Nephron progenitor cell (in vitro differentiated cells): ENCODE results near the gene KDM8.

ENCODE experiments used
- DNase-seq: peaks from one replicate; pipeline ENCODE4 v3.0.0; 2021
- H3K27ac Mint-ChIP-seq: 2 replicates; pipeline ENCODE4 v1.8.0; 2021; ENCODE audit warnings: mild to moderate bottlenecking, moderate library complexity, mixed read lengths
- H3K27me3 Mint-ChIP-seq: 2 replicates; pipeline ENCODE4 v1.8.0; 2021; ENCODE audit warnings: mild to moderate bottlenecking, low read depth, mixed read lengths; ENCODE audit not compliant: poor library complexity
- H3K36me3 Mint-ChIP-seq: 2 replicates; pipeline ENCODE4 v1.8.0; 2021; ENCODE audit warnings: low read depth, mixed read lengths
- H3K4me1 Mint-ChIP-seq: 2 replicates; pipeline ENCODE4 v1.8.0; 2021; ENCODE audit warnings: mixed read lengths
- H3K4me3 Mint-ChIP-seq: 2 replicates; pipeline ENCODE4 v1.8.0; 2021; ENCODE audit warnings: mild to moderate bottlenecking, moderate library complexity, mixed read lengths
- H3K9me3 Mint-ChIP-seq: 2 replicates; pipeline ENCODE4 v1.8.0; 2021; ENCODE audit warnings: mild to moderate bottlenecking, moderate library complexity, mixed read lengths
- CTCF ChIP-seq: fragments of 200-600 bp; sonication (generic); IDR thresholded peaks from 2 replicates; pipeline ENCODE4 v1.5.0; 2021; ENCODE audit warnings: antibody characterized with exemption

KDM8 gene

GRCh38 chr16:27229891-27230470 lies 26.7 kb downstream of the KDM8 start:
- TF ChIP-seq CTCF, result no peak
- no peak for DNase-seq
- peaks cover 3% of the 10 kb centered on the region for H3K27me3 Mint-ChIP-seq
- peaks cover 53% of the 10 kb centered on the region for H3K4me1 Mint-ChIP-seq
- no peak overlapping the region for H3K4me3 Mint-ChIP-seq
- H3K9me3 Mint-ChIP-seq, result no peaks in the 10 kb centered on the region
- H3K36me3 Mint-ChIP-seq, result no peaks in the 10 kb centered on the region
- H3K27ac Mint-ChIP-seq, result no peak overlapping the region

DNA sequence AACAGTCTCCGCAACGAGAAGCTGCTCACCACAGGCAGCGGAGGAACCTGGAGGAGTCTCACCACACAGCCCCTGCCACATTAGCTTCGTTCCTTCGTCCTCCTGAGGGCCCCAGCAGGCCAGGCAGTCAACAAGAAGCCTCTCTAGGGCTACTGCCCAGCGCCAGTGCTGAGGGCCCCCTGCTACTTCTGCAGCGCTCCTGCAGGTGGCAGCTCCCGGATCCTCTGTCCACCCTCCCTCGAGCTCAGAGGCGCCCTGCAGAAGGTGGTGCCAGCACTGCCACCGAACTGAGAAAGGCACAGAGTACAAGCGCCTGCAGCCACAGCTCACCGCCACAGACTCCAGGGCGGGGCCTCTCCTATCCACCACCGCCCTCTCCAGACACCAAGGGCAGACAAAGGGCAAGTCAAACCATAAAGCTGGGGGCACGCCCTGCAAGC lies 27.3 kb downstream of the KDM8 start:
- TF ChIP-seq CTCF, result no peak
- H3K4me1 Mint-ChIP-seq, result peaks cover 57% of the 10 kb centered on the region
- H3K27ac Mint-ChIP-seq, result no peak overlapping the region
- peaks cover 3% of the 10 kb centered on the region for H3K27me3 Mint-ChIP-seq
- no peaks in the 10 kb centered on the region for H3K9me3 Mint-ChIP-seq
- no peak for DNase-seq
- H3K36me3 Mint-ChIP-seq, result no peaks in the 10 kb centered on the region
- H3K4me3 Mint-ChIP-seq, result no peak overlapping the region

GRCh38 chr16:27231692-27232060 lies 28.4 kb downstream of the KDM8 start:
- Mint-ChIP-seq H3K36me3 (no peaks in the 10 kb centered on the region), H3K9me3 (no peaks in the 10 kb centered on the region), H3K27ac (peak overlapping the region; percentile 83), H3K4me1 (peaks cover 53% of the 10 kb centered on the region), H3K4me3 (peak overlapping the region; percentile 33), H3K27me3 (no peaks in the 10 kb centered on the region)
- TF ChIP-seq CTCF, result no peak
- DNase-seq, result no peak

DNA sequence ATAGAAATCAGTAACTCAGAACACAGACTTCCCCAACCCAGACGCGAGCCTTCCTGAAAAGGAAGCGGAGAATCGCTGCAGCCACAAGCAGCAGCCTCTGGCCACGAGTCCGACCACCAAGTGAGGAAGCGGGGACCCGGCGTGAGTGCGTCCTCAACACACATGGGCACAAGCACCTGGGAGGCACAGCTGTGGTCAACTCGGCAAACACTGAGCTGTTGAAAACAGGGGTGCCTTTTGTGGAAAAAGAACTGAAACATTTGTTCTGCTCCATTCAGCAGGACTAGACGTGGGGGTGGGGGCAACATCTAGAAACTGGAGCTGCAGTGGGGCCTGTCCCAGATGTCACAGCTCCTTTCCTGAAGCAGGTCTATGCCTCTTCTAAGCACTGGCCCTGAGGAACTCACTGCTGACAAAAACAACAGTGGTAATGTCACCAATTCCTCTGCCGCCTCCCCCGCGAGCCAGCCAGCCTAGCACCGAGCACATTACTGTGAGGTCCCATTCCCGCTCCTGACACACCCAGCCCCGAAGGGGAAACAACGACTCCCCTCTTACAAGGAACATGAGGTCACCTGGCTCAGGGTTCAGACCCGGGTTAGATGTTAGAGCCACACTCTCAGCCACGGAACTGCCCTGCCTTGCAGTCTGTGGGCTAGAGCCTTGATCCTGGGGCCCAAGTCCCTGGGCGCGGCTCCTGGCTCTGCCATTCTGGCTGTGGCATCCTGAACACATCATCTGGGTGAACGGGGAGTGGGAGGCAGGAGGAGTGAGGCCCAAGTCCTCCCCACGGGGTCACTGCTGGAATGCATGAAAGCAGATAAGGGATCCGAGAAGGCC lies 29.0 kb downstream of the KDM8 start:
- no peaks in the 10 kb centered on the region for H3K27me3 Mint-ChIP-seq
- peak overlapping the region; percentile 33 for H3K4me3 Mint-ChIP-seq
- H3K9me3 Mint-ChIP-seq, result no peaks in the 10 kb centered on the region
- H3K4me1 Mint-ChIP-seq, result peaks cover 59% of the 10 kb centered on the region
- TF ChIP-seq CTCF, result no peak
- H3K27ac Mint-ChIP-seq, result peak overlapping the region; percentile 83
- no peak for DNase-seq
- H3K36me3 Mint-ChIP-seq, result no peaks in the 10 kb centered on the region

DNA sequence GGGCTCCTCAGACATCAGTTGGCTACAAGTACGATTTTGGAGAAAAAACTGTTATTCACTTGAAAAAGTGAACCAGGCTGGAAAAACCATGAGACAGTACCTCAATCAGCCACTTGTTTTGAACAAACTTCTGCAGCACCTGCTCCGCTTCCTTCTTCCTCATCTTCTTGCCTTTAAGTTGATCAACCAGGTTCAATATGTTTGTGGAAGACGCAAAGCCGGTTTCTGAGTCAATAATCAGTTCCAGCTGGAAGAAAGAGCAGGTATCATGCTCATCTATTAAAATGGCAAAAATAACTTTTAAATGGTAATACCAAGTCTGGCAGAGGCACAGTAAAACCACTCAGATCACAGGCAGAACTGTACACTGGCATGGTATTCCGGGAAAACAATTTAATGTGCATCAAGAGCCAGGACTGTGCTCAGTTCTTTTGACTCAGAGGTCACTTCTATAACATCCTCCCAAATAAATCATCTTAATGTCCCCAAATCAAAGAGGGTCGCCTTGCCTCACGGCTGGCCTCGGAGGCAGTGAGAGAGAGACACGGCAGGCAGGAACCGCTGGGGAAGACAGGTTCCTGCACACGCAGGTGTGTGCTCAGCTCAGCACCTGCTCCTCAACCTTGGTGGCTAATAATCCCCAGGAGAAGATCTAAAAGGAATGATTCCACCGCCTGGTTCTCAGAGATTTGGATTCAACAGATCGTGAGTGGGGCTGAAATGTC lies 29.7 kb downstream of the KDM8 start:
- H3K9me3 Mint-ChIP-seq, result no peaks in the 10 kb centered on the region
- no peak overlapping the region for H3K27ac Mint-ChIP-seq
- H3K27me3 Mint-ChIP-seq, result no peaks in the 10 kb centered on the region
- no peak for DNase-seq
- no peaks in the 10 kb centered on the region for H3K36me3 Mint-ChIP-seq
- no peak overlapping the region for H3K4me3 Mint-ChIP-seq
- no peak for TF ChIP-seq CTCF
- H3K4me1 Mint-ChIP-seq, result peaks cover 67% of the 10 kb centered on the region
